NB4 (cell line): ENCODE results near the gene LCE1C.

ENCODE experiments used
- MYC ChIP-seq: IDR thresholded peaks from 2 replicates; pipeline ENCODE4 v1.6.1; 2011; ENCODE audit warnings: low read depth, low read length
- TF ChIP-seq, protein P1 (sequence below): IDR thresholded peaks from one replicate; pipeline ENCODE4 v1.5.1; 2012; ENCODE audit warnings: low read depth, low read length

GRCh38 chr1:152817309-152817708 is 10.9 kb upstream of the LCE1C start:
- TF ChIP-seq, protein P1, sequence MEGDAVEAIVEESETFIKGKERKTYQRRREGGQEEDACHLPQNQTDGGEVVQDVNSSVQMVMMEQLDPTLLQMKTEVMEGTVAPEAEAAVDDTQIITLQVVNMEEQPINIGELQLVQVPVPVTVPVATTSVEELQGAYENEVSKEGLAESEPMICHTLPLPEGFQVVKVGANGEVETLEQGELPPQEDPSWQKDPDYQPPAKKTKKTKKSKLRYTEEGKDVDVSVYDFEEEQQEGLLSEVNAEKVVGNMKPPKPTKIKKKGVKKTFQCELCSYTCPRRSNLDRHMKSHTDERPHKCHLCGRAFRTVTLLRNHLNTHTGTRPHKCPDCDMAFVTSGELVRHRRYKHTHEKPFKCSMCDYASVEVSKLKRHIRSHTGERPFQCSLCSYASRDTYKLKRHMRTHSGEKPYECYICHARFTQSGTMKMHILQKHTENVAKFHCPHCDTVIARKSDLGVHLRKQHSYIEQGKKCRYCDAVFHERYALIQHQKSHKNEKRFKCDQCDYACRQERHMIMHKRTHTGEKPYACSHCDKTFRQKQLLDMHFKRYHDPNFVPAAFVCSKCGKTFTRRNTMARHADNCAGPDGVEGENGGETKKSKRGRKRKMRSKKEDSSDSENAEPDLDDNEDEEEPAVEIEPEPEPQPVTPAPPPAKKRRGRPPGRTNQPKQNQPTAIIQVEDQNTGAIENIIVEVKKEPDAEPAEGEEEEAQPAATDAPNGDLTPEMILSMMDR: no peak
- TF ChIP-seq MYC: no peak
